ENCODE measurements around the gene ARHGEF2. TPM values are rescaled to one million over a fixed set of nuclear protein-coding genes. Genes with fewer than 3 reads are reported as not detected.

Gene ARHGEF2
- total RNA-seq, 1 experiment from 2014 or later = 85.0 TPM

DNA sequence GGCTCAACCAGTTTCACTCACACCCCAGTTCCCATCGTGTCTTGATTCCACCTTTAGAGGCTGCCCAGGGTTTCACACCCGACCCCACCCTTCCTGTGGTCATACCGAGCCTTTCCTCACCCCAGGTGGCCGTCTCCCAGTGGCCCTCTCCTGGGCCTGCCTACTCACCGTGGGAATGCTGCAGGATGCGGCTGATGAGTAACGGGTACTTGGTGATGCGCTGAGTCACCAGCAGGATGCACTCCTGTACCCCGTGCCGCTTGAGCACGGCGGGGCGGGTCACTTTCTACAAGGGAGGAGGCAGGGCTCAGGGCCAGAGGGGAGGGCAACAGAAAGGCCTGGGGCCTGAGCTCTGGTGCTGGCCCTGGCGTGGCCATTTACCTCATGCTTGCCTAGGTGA lies 16.4 kb downstream of the ARHGEF2 start:
- peaks cover 38% of the 10 kb centered on the region for H3K4me1 ChIP-seq (replicated peaks; ENCODE audit: insufficient read depth)
- H3F3A ChIP-seq (ENCODE audit: insufficient read depth, low read depth) = peaks cover 83% of the 10 kb centered on the region
- intact Hi-C loops (cut with micrococcal nuclease; ENCODE audit: unreplicated experiment) = loop anchor here (1.0 kb wide), 6 partner anchors 14 to 164 kb away; partner anchors contain the start of gene RAB25
- H3K27me3 ChIP-seq (ENCODE audit: insufficient read depth, low read depth) = no peaks in the 10 kb centered on the region
- peak overlapping the region; percentile 99 for H3K27ac ChIP-seq
- H3K4me3 ChIP-seq = no peak overlapping the region
- ChIA-PET POLR2A (ENCODE audit: unreplicated experiment) (interaction anchor here (0.6 to 1.8 kb wide), 7 partner anchors 13 to 93 kb away, joined by 3 to 25 read pairs (median 5); partner anchors contain the start of gene ARHGEF2), CTCF (interaction anchor here (0.8 to 1.5 kb wide), 4 partner anchors 13 to 28 kb away, joined by 3 to 5 read pairs (median 4); no protein-coding TSS in a partner anchor)
- H4K20me1 ChIP-seq (ENCODE audit: insufficient read depth) = peaks cover 12% of the 10 kb centered on the region
- no peaks in the 10 kb centered on the region for H3K9me3 ChIP-seq (ENCODE audit: insufficient read depth, low read depth)
- peaks cover 43% of the 10 kb centered on the region for H3K79me2 ChIP-seq (ENCODE audit: low read depth)
- H3K9me2 ChIP-seq (ENCODE audit: insufficient read depth) = no peaks in the 10 kb centered on the region
- DNase-seq = peak; percentile 98 to 99
- TF ChIP-seq EZH2 (IDR thresholded peaks at IDR 0.05; ENCODE audit: low read depth) (no peak), CTCF (conservative IDR thresholded peaks at IDR 0.05) (no peak; the same call in 1 of the 2 replicates)
- no peak overlapping the region for H2AFZ ChIP-seq
- peak overlapping the region; percentile 80 for H3K4me2 ChIP-seq
- no TSS peak for BruUV-seq (replicated peaks)
- H3K36me3 ChIP-seq (ENCODE audit: low read depth) = peaks cover 63% of the 10 kb centered on the region

DNA sequence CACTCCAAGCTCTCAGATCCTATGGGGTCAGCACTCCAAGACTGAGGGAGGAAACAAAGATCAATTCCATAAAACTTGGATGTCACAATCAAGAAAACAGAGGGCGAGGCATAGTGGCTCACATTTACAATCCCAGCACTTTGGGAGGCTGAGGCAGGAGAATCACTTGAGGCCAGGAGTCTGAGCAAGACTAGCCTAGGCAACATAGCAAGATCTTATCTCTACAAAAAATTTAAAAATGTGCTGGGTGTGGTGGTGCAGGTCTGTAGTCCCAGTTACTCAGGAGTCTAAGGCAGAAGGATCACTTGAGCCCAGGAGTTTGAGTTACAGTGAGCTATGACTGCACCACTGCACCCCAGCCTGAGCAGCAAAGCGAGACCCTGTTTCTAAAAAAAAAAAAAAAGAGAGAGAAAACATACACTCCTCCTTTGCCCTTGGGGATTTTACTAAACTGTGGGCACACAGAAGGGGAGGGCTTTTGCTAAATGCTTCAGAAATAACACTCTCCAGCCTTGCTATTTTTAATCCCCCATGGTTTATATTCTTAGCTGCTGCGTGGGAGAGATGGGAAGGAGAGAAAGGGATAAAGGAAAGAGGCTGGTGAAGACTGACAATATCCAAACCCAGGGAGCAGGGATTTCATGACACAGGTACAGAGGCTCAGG lies 18.1 kb downstream of the ARHGEF2 start:
- DNase-seq = peak; percentile 14 to 52
- Histone ChIP-seq H3K9me3 (ENCODE audit: insufficient read depth, low read depth) (no peaks in the 10 kb centered on the region), H3K4me2 (peak overlapping the region; percentile 80), H2AFZ (no peak overlapping the region), H3K27me3 (ENCODE audit: insufficient read depth, low read depth) (no peaks in the 10 kb centered on the region), H3K9me2 (ENCODE audit: insufficient read depth) (no peaks in the 10 kb centered on the region), H3F3A (ENCODE audit: insufficient read depth, low read depth) (peaks cover 89% of the 10 kb centered on the region), H4K20me1 (ENCODE audit: insufficient read depth) (peaks cover 2% of the 10 kb centered on the region), H3K4me3 (peak overlapping the region; percentile 36; the same call in 1 of the 2 replicates), H3K36me3 (ENCODE audit: low read depth) (peaks cover 67% of the 10 kb centered on the region), H3K79me2 (ENCODE audit: low read depth) (peaks cover 44% of the 10 kb centered on the region), H3K27ac (peak overlapping the region; percentile 99), H3K4me1 (replicated peaks; ENCODE audit: insufficient read depth) (peaks cover 38% of the 10 kb centered on the region)
- ChIA-PET POLR2A (ENCODE audit: unreplicated experiment) (interaction anchor here (0.6 kb wide), 1 partner anchor 13 kb away, joined by 5 read pairs; no protein-coding TSS in a partner anchor), CTCF (interaction anchor here (0.6 kb wide), 1 partner anchor 44 kb away, joined by 3 read pairs; no protein-coding TSS in a partner anchor)
- no peak for TF ChIP-seq EZH2 (IDR thresholded peaks at IDR 0.05; ENCODE audit: low read depth)
- TF ChIP-seq CTCF (conservative IDR thresholded peaks at IDR 0.05) = no peak
- BruUV-seq (replicated peaks) = no TSS peak
- intact Hi-C loops (cut with micrococcal nuclease; ENCODE audit: unreplicated experiment) = no loop called here

GRCh38 chr1:155957411-155957915 lies 20.9 kb downstream of the ARHGEF2 start:
- H3K4me2 ChIP-seq = no peak overlapping the region
- no peaks in the 10 kb centered on the region for H3K27me3 ChIP-seq (ENCODE audit: insufficient read depth, low read depth)
- no peaks in the 10 kb centered on the region for H3K9me2 ChIP-seq (ENCODE audit: insufficient read depth)
- peaks cover 25% of the 10 kb centered on the region for H3K4me1 ChIP-seq (replicated peaks; ENCODE audit: insufficient read depth)
- DNase-seq = no peak
- H3F3A ChIP-seq (ENCODE audit: insufficient read depth, low read depth) = peaks cover 89% of the 10 kb centered on the region
- H3K36me3 ChIP-seq (ENCODE audit: low read depth) = peaks cover 75% of the 10 kb centered on the region
- peak overlapping the region; percentile 7; the same call in 1 of the 2 replicates for H3K27ac ChIP-seq
- no peak for TF ChIP-seq EZH2 (IDR thresholded peaks at IDR 0.05; ENCODE audit: low read depth)
- TF ChIP-seq CTCF (conservative IDR thresholded peaks at IDR 0.05) = no peak
- H3K4me3 ChIP-seq = no peak overlapping the region
- CTCF ChIA-PET = interaction anchor here (0.6 kb wide), 1 partner anchor 13 kb away, joined by 4 read pairs; no protein-coding TSS in a partner anchor
- H3K79me2 ChIP-seq (ENCODE audit: low read depth) = peaks cover 46% of the 10 kb centered on the region
- POLR2A ChIA-PET (ENCODE audit: unreplicated experiment) = interaction anchor here (0.7 kb wide), 1 partner anchor 14 kb away, joined by 3 read pairs; no protein-coding TSS in a partner anchor
- H2AFZ ChIP-seq = no peak overlapping the region
- H3K9me3 ChIP-seq (ENCODE audit: insufficient read depth, low read depth) = no peaks in the 10 kb centered on the region
- intact Hi-C loops (cut with micrococcal nuclease; ENCODE audit: unreplicated experiment) = no loop called here
- BruUV-seq (replicated peaks) = no TSS peak
- peaks cover 19% of the 10 kb centered on the region for H4K20me1 ChIP-seq (ENCODE audit: insufficient read depth)

Data from PC-9 (cell line).